Endothelial cell of hepatic sinusoid (primary cell): ENCODE results near the gene MYOM1.
"Not testable (repeated sequence)": the region's sequence is repeated elsewhere in the genome, so short reads cannot be mapped to it uniquely, and the experiment has no call there.

Experiments
- in situ Hi-C: cut with HindIII; loops from 2 replicates; pipeline ENCODE4 v1.10.0; 2017; ENCODE audit warnings: low sequenced_read_pairs

The MYOM1 gene

GRCh38 chr18:3062798-3063680, 156.7 kb downstream of the MYOM1 start:
- in situ Hi-C loops = no loop called here

GRCh38 chr18:3061581-3062312, 158.0 kb downstream of the MYOM1 start:
- in situ Hi-C loops = no loop called here

- in situ Hi-C loops = no loop called here
Measured at GRCh38 chr18:3060667-3061580, 158.8 kb downstream of the MYOM1 start.

- in situ Hi-C loops = no loop called here
Measured at GRCh38 chr18:3059272-3059671, 160.5 kb downstream of the MYOM1 start.

GRCh38 chr18:3058328-3059191, 161.2 kb downstream of the MYOM1 start:
- in situ Hi-C loops = no loop called here

GRCh38 chr18:3057526-3057925, 162.2 kb downstream of the MYOM1 start:
- in situ Hi-C loops = no loop called here

- in situ Hi-C loops = no loop called here
Measured at GRCh38 chr18:3056311-3056710, 163.5 kb downstream of the MYOM1 start.

- in situ Hi-C loops = no loop called here
Measured at GRCh38 chr18:3055816-3056215, 164.0 kb downstream of the MYOM1 start.

GRCh38 chr18:3055186-3055728, 164.5 kb downstream of the MYOM1 start:
- in situ Hi-C loops = no loop called here

- in situ Hi-C loops = no loop called here
Measured at GRCh38 chr18:3054780-3055179, 165.0 kb downstream of the MYOM1 start.

- in situ Hi-C loops = no loop called here
Measured at GRCh38 chr18:3054214-3054613, 165.6 kb downstream of the MYOM1 start.

GRCh38 chr18:3053081-3053480, 166.7 kb downstream of the MYOM1 start:
- in situ Hi-C loops = no loop called here

- in situ Hi-C loops = no loop called here
Measured at GRCh38 chr18:3052411-3052758, 167.4 kb downstream of the MYOM1 start.

GRCh38 chr18:3051718-3052410, 167.9 kb downstream of the MYOM1 start:
- in situ Hi-C loops = no loop called here

- in situ Hi-C loops = not testable (repeated sequence)
Measured at GRCh38 chr18:3049897-3050454, 169.8 kb downstream of the MYOM1 start.

GRCh38 chr18:3048820-3049349, 170.9 kb downstream of the MYOM1 start:
- in situ Hi-C loops = no loop called here

GRCh38 chr18:3048121-3048520, 171.6 kb downstream of the MYOM1 start:
- in situ Hi-C loops = no loop called here

- in situ Hi-C loops = no loop called here
Measured at GRCh38 chr18:3046216-3046808, 173.5 kb downstream of the MYOM1 start.
